Small intestine (tissue), 7 donors: ENCODE results near the gene VIPR2. TPM values are rescaled to one million over a fixed set of nuclear protein-coding genes. Genes with fewer than 3 reads are reported as not detected.
"Not testable (repeated sequence)": the region's sequence is repeated elsewhere in the genome, so short reads cannot be mapped to it uniquely, and the experiment has no call there.

Source experiments
- DNase-seq, 2 donors: peaks; one replicate each; pipeline versions ENCODE4 v3.0.0 to v3.0.0-alpha.2; 2013
- FAIRE-seq: peaks from 2 replicates; lab custom pipeline; 2012; peaks lifted over from hg19 to GRCh38; lab: Jason Lieb, UNC
- H3K27ac ChIP-seq, 3 donors: one replicate each; pipeline ENCODE4 v1.5.1; 2013; ENCODE audit warnings: low read length in 2 of 3, mild to moderate bottlenecking in 2 of 3, control low read depth in 1 of 3, inconsistent platforms in 1 of 3, low read depth in 1 of 3, moderate library complexity in 1 of 3
- H3K27me3 ChIP-seq, 3 donors: one replicate each; pipeline ENCODE4 v1.6.1; 2013; ENCODE audit warnings: low read length in 3 of 3, inconsistent platforms in 1 of 3; ENCODE audit not compliant: control insufficient read depth in 3 of 3, insufficient read depth in 3 of 3
- H3K36me3 ChIP-seq, 3 donors: one replicate each; pipeline ENCODE4 v1.6.1; 2013; ENCODE audit warnings: low read length in 3 of 3, inconsistent platforms in 1 of 3, low read depth in 1 of 3, mild to moderate bottlenecking in 1 of 3, moderate library complexity in 1 of 3; ENCODE audit not compliant: control insufficient read depth in 3 of 3, insufficient read depth in 2 of 3
- H3K4me1 ChIP-seq, 3 donors: one replicate each; pipeline ENCODE4 v1.6.1; 2013; ENCODE audit warnings: low read length in 2 of 3, inconsistent platforms in 1 of 3, low read depth in 1 of 3, mild to moderate bottlenecking in 1 of 3, moderate library complexity in 1 of 3; ENCODE audit not compliant: control insufficient read depth in 3 of 3, insufficient read depth in 2 of 3
- H3K4me3 ChIP-seq, 3 donors: one replicate each; pipeline ENCODE4 v1.5.1; 2013; ENCODE audit warnings: low read length in 3 of 3, control low read depth in 1 of 3, inconsistent platforms in 1 of 3, low read depth in 1 of 3, mild to moderate bottlenecking in 1 of 3, moderate library complexity in 1 of 3
- H3K9me3 ChIP-seq, 2 donors: one replicate each; pipeline ENCODE4 v1.6.1; 2013; ENCODE audit warnings: low read depth in 1 of 2, low read length in 1 of 2; ENCODE audit not compliant: control insufficient read depth in 2 of 2, insufficient read depth in 1 of 2
- WGBS, 3 donors: extraction: QIAGEN DNeasy Blood & Tissue Kit; methylation state at CpG; one replicate each; pipeline ENCODE4 v1.1.7; 2013; 5-methylcytosine and 5-hydroxymethylcytosine counted together
- polyA plus RNA-seq, 4 donors: library from polyadenylated mRNA; stranded (reverse) in 3 of 4; unstranded in 1 of 4; fragments of 200-250 nt in 3 of 4; fragments of 120-200 nt in 1 of 4; gene quantifications; one replicate each; pipeline versions ENCODE4 v1.2.1 to v1.2.3, GENCODE V29; 2013
- donor health status: healthy with polysubstance abuse.
- donor health status: control.
- donor health status: control.
- donor health status: Bipolar disorder and iron deficiency.
- donor health status: healthy.

VIPR2 gene
- polyA plus RNA-seq, 4 donors, result 0.81 to 1.2 (median 0.97) TPM; not detected in 1

GRCh38 chr7:159132670-159133443, 11.8 kb downstream of the VIPR2 start:
- peak; percentile 97 for FAIRE-seq
- not testable (repeated sequence) for H3K27me3 ChIP-seq

GRCh38 chr7:159130820-159131219, 13.8 kb downstream of the VIPR2 start:
- no peak overlapping the region for H3K27ac ChIP-seq
- no peak for FAIRE-seq
- H3K9me3 ChIP-seq, result no peaks in the 10 kb centered on the region
- DNase-seq, result no peak
- H3K27me3 ChIP-seq, result peaks cover 0 to 3% (median 0%) of the 10 kb centered on the region in 3 donors
- no peaks in the 10 kb centered on the region for H3K36me3 ChIP-seq
- 58 to 69% (median 61%) methylated on average over 8 of the region's 8 CpGs for WGBS, 3 donors
- H3K4me3 ChIP-seq, result no peak overlapping the region
- no peaks in the 10 kb centered on the region for H3K4me1 ChIP-seq

More at GRCh38 chr7:159132670-159133443, 11.8 kb downstream of the VIPR2 start:
- not testable (repeated sequence) for H3K4me1 ChIP-seq, DNase-seq, H3K4me3 ChIP-seq, H3K36me3 ChIP-seq, H3K27ac ChIP-seq, H3K9me3 ChIP-seq
- 84 to 89% (median 86%) methylated on average over 9 to 13 of the region's 14 CpGs for WGBS, 3 donors

- Histone ChIP-seq H3K27me3 (peaks cover 0 to 3% (median 0%) of the 10 kb centered on the region in 3 donors), H3K36me3 (no peaks in the 10 kb centered on the region), H3K4me1 (no peaks in the 10 kb centered on the region), H3K9me3 (no peaks in the 10 kb centered on the region), H3K4me3 (no peak overlapping the region), H3K27ac (no peak overlapping the region)
- DNase-seq, result no peak
- WGBS, 3 donors, result 70 to 82% (median 73%) methylated on average over 9 of the region's 9 CpGs
- no peak for FAIRE-seq
These were observed 14.4 kb downstream of the VIPR2 start for GRCh38 chr7:159130199-159130775.

GRCh38 chr7:159128767-159129166, 15.9 kb downstream of the VIPR2 start:
- Histone ChIP-seq H3K27me3 (peaks cover 0 to 3% (median 0%) of the 10 kb centered on the region in 3 donors), H3K27ac (no peak overlapping the region), H3K36me3 (no peaks in the 10 kb centered on the region), H3K9me3 (no peaks in the 10 kb centered on the region), H3K4me1 (no peaks in the 10 kb centered on the region), H3K4me3 (no peak overlapping the region)
- DNase-seq (no peak), FAIRE-seq (no peak)
- 84 to 89% (median 89%) methylated on average over 10 of the region's 10 CpGs for WGBS, 3 donors

- FAIRE-seq (no peak), DNase-seq (no peak)
- Histone ChIP-seq H3K36me3 (no peaks in the 10 kb centered on the region), H3K27me3 (peaks cover 0 to 3% (median 0%) of the 10 kb centered on the region in 3 donors), H3K4me3 (no peak overlapping the region), H3K4me1 (no peaks in the 10 kb centered on the region), H3K9me3 (no peaks in the 10 kb centered on the region), H3K27ac (no peak overlapping the region)
- 74 to 88% (median 84%) methylated on average over 16 of the region's 16 CpGs for WGBS, 3 donors
These were observed 16.7 kb downstream of the VIPR2 start for GRCh38 chr7:159127691-159128642.

- no peaks in the 10 kb centered on the region for H3K36me3 ChIP-seq
- H3K27me3 ChIP-seq, result peaks cover 0 to 3% (median 0%) of the 10 kb centered on the region in 3 donors
- H3K4me1 ChIP-seq, result no peaks in the 10 kb centered on the region
- no peaks in the 10 kb centered on the region for H3K9me3 ChIP-seq
- no peak overlapping the region for H3K27ac ChIP-seq
- WGBS, 3 donors, result 64 to 75% (median 68%) methylated on average over 21 of the region's 21 CpGs
- DNase-seq (no peak), FAIRE-seq (no peak)
- no peak overlapping the region for H3K4me3 ChIP-seq
These were observed 18.1 kb downstream of the VIPR2 start for GRCh38 chr7:159126311-159127260.

- 35 to 55% (median 45%) methylated on average over 3 of the region's 3 CpGs for WGBS, 3 donors
- FAIRE-seq (no peak), DNase-seq (no peak)
- no peak overlapping the region for H3K27ac ChIP-seq
- H3K36me3 ChIP-seq, result no peaks in the 10 kb centered on the region
- H3K4me1 ChIP-seq, result no peaks in the 10 kb centered on the region
- no peak overlapping the region for H3K4me3 ChIP-seq
- H3K9me3 ChIP-seq, result no peaks in the 10 kb centered on the region
- peaks cover 0 to 3% (median 0%) of the 10 kb centered on the region in 3 donors for H3K27me3 ChIP-seq
These were observed 18.8 kb downstream of the VIPR2 start for GRCh38 chr7:159125955-159126270.
